Stimulated activated naive CD4-positive, alpha-beta T cell (primary cell): Measurements from ENCODE around the gene PTCD2.
"Not testable (repeated sequence)": the region's sequence is repeated elsewhere in the genome, so short reads cannot be mapped to it uniquely, and the experiment has no call there.

Experiments used
- DNase-seq, 6 experiments: peaks; one replicate each; lab custom pipeline; 2025; lab: John Stamatoyannopoulos, UW

Gene PTCD2

GRCh38 chr5:72298136-72298535 lies 22.0 kb upstream of the PTCD2 start:
- DNase-seq, result not testable (repeated sequence)

- no peak for DNase-seq
Observed at GRCh38 chr5:72298711-72299110, 21.5 kb upstream of the PTCD2 start.

- DNase-seq, result no peak
Observed at GRCh38 chr5:72300590-72301339, 19.4 kb upstream of the PTCD2 start.

DNA sequence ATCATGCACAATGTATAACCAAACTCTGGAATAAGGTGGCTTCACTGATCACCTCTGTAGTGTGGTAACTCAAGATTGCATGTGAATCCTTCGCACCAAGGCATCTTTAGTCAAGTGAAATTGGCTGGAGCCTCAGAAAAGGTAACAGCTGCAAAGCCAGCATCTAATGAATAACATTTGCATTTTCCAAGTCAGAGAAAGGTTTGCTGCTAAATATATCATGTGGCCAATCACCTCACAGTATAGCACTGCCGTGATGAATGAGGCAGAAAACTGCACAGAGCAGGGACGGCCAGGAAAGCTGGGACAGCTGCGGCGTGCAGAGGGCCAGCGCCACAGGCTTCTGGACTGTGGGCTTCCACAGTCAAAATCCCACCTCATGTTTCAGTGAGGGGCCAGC lies 18.6 kb upstream of the PTCD2 start:
- DNase-seq, result no peak

- no peak for DNase-seq
Observed at GRCh38 chr5:72302171-72302570, 18.0 kb upstream of the PTCD2 start.

GRCh38 chr5:72305194-72306142 lies 14.7 kb upstream of the PTCD2 start:
- no peak for DNase-seq

- no peak for DNase-seq
Observed at GRCh38 chr5:72307573-72307967, 12.6 kb upstream of the PTCD2 start.

GRCh38 chr5:72307968-72308852 lies 12.0 kb upstream of the PTCD2 start:
- peak; percentile 91 to 95 (median 92) for DNase-seq

GRCh38 chr5:72308853-72309191 lies 11.4 kb upstream of the PTCD2 start:
- DNase-seq, result no peak

DNA sequence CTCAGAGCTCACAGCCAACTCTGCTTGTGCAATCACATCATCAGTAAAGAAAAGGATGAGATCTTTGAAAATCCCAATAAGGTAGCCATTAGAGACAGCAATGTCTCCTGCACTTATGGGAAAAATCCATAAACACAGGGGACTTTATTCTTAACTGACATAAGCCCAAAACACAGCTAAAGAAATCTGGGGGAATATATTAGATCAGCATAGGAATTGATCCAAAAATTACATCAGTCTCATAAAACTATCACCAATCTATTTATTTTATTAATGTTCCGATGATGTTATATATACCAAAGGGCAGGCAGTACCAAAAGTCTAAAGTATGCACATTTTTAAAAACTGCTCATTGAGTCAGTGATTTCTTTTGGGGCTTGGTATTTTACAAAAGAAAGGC lies 7.0 kb upstream of the PTCD2 start:
- DNase-seq, result no peak

DNA sequence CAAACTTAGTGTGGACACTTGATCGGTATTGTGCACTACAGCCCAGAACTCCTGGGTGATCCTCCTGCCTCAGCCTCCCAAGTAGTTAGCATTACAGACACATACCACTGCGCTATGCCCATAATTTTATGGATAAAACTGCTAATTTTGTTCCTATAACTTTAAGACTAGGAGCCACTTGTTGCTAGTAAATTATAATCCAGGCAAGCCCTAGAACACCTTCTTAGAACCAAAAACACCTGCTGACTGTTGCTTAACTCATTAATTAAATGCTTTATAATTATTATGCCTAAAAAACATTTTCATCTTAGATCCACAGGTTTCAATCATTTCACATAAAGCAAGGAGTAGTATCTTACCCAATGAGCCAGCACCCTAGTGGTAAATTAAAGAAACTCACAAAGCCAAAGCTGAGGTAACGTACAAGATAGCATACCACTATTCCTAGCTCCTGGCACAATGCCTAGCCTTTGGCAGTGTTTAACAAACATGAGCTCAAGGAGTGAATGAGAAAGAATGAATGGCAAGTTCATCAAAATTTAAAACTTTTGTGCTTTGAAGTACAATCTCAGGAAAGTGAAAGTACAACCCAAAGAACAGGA lies 5.5 kb upstream of the PTCD2 start:
- DNase-seq, result no peak

DNA sequence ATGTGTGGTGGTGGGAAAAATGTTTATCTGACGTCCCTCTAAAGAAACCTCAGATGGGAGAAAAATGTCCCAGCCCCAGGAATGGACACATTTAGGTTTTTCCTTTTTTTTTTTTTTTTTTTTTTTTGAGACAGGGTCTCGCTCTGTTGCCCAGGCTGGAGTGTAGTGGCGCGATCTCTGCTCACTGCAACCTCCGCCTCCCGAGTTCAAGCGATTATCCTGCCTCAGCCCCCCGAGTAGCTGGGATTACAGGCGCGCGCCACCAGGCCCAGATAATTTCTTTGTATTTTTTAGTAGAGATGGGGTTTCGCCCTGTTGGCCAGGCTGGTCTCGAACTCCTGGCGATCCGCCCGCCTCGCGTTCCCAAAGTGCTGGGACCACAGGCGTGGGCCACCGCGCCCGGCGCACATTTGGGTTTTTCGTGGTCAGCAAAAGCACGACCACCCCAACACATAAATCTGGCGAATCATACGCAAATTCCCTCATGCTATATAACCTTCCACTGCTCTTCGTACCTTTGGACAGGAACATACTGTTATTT lies 668 bp upstream of the PTCD2 start:
- not testable (repeated sequence) for DNase-seq

DNA sequence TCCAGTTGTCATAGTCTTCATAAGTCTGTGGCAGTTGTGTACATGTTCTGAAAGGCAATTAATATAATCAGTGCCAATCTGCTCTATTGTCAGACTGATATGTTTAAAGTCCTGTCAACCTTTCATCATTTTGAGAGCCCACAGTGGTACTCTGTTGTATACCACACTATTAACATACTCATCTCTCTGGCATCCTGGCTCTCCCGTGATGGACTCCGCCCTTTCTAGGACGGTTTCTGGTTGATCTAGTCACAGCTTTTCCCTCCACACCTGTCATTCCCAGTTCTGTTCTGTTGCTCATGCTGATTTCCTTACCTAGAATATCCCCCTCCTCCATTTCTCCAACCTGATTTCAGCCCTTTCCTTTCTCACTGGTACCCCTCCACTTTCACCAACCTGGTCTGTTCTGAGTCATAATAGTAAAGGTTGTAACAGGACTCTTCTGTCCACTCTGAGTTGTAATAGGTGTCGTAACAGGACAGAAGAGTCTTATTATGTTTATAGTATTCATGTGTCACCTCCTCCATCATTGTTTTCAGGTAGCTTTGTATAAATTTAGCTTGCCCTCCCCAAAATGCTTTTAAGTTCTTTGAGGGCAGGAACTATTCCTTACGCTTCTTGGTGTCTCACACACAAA lies 4.1 kb downstream of the PTCD2 start:
- no peak for DNase-seq

GRCh38 chr5:72325566-72326305 lies 5.6 kb downstream of the PTCD2 start:
- DNase-seq, result no peak

DNA sequence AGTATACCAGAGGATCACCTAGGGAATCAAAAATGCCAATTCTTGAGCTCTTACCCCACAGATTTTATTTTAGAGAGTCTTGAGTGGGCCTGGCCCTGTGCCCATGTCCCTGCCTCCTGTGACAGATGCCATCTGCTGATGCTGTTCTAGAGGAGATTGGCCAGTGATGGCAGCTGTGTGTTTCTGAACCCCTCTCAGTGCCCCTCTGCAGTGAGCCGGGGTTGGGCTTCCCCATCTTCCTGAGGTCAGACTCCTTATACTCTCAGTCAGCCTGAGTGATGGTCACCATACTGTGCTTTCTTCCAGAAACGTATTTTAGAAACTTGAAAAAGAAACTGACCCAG lies 6.1 kb downstream of the PTCD2 start:
- no peak for DNase-seq

DNA sequence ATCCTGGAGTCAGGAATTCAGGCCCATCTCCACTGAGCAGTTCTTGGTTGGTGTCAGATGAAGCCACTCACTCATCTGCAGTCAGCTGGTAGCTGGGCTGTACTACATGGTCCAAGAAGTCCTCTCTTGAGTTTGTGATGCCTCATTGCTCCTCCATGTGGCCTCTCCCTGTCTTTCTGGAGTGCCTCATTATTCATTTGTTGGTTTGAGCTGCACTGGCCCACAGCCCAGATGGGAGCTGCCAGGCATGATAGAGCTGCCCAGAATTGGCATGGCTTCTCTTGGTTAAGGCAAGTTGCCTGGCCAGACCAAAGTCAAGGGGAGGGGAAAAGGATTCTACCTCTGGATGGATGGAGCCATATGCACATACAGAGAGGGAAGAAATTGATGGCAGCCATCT lies 8.0 kb downstream of the PTCD2 start:
- DNase-seq, result no peak

- DNase-seq, result no peak
Observed at GRCh38 chr5:72330712-72331111, 10.5 kb downstream of the PTCD2 start.

DNA sequence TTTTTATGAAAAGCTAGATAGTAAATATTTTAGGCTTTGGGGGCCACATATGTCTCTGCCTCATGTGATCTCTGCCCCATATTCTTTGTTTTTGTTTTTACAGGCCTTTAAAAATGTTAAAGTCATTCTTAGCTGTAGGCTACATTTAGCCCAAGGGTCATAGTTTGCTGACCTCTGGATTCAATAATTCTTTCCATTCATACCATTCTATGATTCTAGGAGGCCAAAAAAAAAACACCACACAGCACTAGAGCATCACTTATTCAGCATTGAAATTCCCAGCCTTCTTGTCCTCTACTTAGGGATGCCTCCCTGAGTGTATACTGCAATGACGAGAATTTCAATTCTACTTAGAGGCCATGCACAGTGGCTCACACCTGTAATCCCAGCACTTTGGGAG lies 17.0 kb downstream of the PTCD2 start:
- no peak for DNase-seq

- no peak for DNase-seq
Observed at GRCh38 chr5:72338689-72339209, 18.6 kb downstream of the PTCD2 start.

DNA sequence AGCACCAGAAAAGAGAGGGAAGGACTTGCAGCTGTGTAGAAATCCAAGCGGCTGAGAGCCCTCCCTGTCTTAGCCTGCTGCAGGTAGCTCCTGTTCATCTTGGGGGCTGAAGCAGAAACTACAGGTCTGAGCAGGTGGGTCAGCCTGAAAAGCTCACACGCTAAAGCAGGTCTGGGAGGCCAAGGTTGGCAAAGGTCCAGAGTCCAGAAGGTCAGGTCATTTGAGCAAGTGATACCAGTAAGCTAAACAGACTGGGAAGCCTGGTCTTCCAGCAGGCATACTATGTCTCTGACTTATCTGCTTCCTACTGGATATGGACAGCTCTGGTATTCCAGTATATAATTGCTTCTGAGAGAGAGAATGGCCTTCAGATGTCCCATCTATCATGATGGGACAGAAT lies 26.2 kb downstream of the PTCD2 start:
- no peak for DNase-seq
